A172 (cell line): ENCODE data around the gene FAM209A. TPM values are rescaled to one million over a fixed set of nuclear protein-coding genes. Genes with fewer than 3 reads are reported as not detected.
"Not testable (repeated sequence)": the region's sequence is repeated elsewhere in the genome, so short reads cannot be mapped to it uniquely, and the experiment has no call there.

Source experiments
- DNase-seq: peaks from one replicate; pipeline ENCODE4 v3.0.0-alpha.2; 2015; ENCODE audit warnings: low spot score
- total RNA-seq: library from RNA; depleted of rRNA; stranded (reverse); fragments of >200 nt; shearing (Covaris generic); gene quantifications from 2 replicates; pipeline ENCODE4 v1.2.3, GENCODE V29; 2014; rRNA removed

Gene FAM209A
- total RNA-seq, 1 experiment from 2014 or later, result not detected

DNA sequence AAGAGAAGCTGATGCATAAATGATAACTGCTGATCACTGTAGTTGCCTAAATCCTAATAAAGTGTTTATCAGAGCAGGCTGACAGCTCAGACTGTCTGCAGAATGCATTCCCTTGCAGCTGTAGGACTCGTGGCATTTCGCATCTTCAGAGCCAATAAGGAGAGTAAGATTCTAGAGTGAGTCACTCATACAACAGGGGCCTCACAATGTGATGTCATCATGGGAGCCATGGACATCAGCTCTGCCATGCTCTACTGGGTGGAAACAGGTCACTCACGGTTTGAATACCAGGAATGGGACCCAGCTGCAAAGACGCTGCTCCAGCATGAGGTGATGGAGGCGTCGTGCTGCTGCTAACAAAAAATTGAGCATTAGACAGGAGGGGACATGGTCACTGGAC lies 15.9 kb downstream of the FAM209A start:
- DNase-seq, result peak; percentile 32

DNA sequence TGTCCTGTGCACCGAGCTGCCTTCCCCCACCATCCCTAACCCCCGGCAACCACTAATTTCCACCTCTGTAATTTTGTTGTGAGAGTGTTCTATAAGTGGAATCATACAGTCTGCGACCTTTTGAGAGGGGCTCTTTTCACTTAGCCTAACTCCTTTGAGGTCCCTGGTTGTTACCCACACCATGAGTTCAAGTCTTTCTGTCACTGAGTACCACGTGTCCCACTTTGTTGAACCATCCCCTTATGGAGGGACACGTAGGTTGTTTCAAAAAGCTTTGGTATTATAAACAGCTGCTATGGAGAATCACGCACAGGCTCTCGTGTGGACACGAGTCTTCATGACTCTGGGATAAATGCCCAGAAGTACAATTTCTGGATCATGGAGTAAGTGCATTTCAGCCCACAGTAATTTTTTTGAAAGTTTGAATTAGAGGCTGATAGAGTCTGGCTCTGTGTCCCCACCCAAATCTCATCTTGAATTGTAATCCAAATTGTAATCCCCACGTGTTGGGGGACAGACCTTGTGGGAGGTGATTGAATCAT lies 18.0 kb downstream of the FAM209A start:
- no peak for DNase-seq

DNA sequence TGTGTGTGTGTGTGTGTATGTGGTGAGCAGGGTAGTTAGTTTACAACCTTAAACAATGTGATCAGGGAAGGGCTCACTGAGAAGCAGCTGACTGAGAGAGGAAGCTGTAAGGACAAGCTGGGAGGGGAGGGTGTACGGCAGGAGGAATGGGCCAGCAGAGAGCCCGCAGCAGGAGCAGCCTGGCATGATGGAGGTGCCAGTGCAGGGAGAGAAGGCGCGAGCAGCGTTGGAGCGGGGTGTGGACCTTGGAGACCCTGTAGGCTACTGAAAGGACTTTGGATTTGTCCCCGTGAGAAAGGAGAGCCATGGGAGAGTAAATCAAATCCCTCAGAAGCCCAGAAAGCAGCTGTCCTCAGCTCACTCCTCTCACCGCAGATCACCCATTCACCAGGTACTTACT lies 27.0 kb downstream of the FAM209A start:
- no peak for DNase-seq

DNA sequence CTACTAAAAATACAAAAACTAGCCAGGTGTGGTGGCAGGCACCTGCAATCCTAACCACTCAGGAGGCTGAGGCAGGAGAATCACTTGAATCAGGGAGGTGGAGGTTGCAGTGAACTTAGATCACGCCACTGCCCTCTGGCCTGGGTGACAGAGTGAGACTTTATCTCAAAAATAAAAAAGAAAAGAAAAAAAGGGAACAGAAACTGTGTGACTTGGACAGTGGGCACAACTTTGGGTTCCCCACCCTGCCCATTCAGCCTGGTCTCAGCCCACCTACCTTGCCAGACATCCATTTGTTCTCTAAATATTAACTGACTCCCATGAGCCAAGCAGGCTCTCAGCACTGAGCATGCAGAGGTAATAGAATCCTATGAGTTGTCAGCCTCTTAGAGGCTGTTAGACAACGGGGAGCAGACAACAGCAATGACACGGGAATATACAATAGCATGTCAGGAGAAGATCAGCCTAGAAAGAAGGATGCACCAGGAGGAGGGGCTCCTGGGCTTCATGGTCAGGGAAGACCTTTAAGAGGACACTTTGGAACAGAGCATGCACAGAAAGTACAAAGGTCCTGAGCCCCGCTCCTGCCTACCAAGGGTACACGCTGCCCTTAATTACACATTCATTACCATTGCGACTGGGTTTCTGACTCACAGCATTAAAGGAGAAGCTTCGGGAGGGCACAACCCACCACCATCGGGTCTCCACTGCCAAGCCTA lies 28.5 kb downstream of the FAM209A start:
- no peak for DNase-seq

DNA sequence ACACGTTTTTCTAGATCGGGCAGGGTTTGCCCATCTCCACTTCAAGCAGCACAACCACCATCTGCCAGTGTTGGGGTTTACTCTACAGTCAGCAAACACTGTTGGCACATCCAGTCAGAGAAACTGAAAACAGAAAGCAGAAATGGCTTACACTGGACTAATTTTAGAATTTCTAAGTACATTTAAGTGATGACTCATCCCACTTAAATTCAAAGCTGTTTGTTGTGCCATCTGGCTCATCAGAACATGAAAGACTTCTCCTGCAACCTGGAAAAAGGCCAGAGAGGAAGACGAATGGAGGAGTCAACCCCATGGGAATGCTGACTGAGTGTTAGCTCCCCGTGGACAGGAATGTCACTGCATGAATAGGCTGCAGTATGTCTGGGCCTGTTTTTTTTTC lies 30.3 kb downstream of the FAM209A start:
- peak; percentile 98 for DNase-seq

DNA sequence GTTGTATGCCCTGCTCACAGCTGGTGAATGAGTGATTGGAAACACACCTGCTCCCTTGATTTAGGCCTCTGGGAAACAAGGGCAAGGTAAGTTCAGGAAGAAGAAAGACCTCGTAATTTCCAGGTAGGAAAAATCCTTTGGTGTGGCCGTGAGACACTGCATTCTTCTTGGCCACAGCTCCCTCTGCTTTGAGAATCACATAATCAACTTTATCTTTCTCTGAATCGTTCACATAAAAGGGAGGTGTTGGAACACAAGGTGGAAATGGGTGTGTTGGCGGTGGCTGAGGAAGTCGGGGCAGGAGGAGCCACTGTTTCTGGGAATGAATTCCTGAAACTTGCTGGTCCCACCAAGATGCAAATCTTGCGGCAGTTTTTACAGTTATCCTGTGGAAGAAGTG lies 34.4 kb downstream of the FAM209A start:
- no peak for DNase-seq

DNA sequence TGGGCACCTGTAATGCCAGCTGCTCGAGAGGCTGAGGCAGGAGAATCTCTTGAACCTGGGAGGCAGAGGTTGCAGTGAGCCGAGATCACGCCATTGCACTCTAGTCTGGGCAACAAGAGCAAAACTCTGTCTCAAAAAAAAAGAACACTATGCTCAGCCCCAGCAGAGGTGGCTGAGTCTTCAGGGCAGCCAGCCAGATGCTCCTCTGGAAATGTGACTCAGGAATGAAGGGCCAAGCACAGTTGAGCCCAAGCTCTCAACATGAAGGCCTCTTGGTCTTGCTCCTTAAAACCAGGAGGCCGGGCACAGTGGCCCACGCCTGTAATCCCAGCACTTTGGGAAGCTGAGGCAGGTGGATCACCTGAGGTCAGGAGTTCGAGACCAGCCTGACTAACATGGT lies 40.0 kb downstream of the FAM209A start:
- DNase-seq, result not testable (repeated sequence)

DNA sequence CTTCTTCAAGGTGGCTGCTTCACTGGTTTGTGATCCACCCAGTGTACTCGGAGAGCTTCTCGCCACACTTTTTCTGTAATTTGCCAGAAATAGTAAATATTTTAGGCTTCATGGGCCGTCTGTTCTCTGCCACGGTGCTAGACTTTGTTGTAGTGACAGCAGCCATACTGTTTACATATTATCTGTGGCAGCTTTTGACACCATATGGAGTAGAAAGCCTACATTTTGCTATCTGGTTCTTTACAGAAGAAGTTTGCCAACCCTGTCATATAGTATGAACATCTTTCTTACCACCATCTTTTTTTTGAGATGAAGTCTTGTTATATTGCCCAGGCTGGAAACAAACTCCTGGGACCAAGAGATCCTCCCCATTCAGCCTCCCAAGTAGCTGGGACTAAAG lies 41.0 kb downstream of the FAM209A start:
- DNase-seq, result no peak

DNA sequence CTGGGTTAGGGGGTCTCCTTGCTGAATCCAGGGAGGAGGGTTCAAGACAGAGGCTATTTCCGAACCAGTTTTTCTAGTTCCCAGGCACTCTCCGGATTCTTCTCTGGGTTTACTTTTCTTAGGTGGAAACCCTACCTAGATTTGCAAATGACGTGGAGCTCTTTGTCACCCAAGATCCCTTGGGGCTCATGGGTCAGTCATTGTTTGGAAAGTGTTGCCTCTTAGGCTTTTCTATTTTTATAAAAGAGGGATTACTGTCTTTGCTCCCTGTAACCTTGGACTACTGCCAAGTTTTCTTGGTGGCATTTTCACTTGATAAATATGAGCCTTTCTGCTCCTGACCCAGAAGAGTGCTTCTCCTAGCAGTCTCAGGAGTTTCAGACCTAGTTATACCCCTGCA lies 42.1 kb downstream of the FAM209A start:
- peak; percentile 29 for DNase-seq

DNA sequence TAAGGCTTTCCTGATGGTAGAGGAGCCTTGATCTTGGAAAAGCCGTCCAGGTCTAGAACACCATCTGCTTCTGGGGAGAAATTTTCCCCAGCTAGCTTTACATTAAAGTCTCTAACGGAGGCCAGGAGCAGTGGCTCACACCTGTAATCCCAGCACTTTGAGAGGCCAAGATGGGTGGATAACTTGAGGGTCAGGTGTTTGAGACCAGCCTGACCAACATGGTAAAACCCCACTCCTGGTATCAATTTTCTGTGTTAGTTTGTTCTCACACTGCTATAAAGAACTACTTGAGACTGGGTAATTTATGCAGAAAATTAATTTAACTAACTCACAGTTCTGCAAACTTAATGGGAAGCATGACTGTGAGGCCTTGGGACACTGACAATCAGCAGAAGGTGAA lies 46.3 kb downstream of the FAM209A start:
- DNase-seq, result no peak

DNA sequence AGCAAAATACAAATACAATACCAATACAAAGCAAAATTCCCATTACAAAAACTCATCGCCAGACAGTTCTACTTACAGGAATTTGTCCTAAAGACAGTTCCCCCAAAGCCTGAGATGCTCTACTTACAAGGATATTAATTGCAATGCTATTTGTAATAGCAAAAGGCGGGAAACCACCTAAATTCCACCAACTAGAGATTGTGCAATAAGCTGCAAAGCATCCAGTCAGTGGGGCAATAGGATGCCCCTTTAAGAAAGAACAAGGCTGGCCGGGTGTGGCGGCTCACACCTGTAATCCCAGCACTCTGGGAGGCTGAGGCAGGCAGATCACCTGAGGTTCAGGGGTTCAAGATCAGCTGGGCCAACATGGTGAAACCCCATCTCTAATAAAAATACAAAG lies 47.6 kb downstream of the FAM209A start:
- no peak for DNase-seq

DNA sequence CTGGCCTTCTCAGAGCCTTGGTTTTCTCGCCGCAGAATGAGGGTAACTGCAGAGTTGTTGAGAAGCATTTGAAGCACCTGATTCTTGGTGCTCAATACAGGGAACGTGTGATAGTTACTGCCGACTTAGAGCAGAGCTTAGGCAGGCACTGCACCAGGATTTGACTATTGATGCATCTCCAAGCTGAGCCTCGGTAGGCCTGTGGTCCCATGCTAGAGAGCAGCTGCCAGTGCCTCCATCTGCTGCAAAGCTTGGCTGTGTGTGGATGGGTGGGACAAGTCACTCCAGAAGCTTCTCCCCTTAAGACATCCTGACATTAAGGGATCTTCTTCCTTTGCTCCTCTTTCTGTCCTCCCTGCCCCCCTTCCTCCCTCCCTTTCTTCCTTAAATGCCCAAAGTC lies 49.4 kb downstream of the FAM209A start:
- no peak for DNase-seq

DNA sequence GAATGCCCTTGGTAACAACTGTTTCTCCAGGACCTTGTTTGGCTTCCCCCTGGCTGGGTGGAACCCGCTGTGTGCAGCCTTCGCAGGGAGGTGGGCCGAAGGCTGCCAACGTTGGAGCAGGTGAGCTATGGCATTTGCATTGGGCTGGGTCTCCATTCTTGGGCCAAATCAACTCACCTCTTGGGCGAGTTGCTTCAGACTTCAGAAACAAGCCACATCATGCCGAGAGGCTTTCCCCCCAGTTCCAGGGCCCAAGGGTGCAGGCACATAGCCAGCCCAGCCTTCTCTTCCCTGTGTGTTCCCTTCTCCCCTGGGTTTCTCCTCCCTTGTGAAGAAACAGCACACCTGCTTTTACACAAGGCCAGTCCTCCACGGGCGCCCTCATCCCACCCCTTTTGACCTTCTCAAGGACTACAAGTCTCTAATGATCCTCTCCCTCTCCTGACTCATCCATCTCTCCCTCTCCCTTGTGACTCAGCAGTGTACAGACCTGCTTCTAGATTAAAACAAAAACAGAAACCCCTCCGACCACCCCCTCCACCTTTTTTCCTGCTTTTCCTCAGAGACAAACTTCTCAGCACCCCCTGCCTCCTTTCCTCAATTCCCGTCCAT lies 50.1 kb downstream of the FAM209A start:
- DNase-seq, result no peak

DNA sequence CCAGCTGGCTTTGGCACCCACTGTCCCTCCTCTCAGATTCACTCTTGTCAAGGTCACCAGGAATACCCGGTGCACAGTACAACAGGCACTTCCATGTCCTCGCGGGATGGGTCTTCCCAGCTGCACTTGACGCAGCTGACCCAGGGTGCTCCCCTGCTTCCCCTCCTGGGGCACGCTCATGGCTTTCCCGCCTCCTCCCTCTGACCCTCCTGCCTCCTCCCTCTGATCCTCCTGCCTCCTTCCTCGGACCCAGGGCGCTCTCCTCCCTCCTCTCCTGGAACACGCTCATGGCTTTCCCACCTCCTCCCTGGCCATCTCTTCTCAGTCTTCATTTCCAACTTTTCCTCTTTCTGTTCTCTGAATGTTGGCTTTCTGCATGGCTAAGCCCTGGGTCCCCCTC lies 50.6 kb downstream of the FAM209A start:
- DNase-seq, result no peak

Other genes starting within 250 kb of the FAM209A start
- 40.1 and 42.3 TPM in 2 replicates for gene FAM210B, start 165.8 kb upstream of the FAM209A start, total RNA-seq
- 131 and 137 TPM in 2 replicates for gene AURKA, start 132.5 kb upstream of the FAM209A start, total RNA-seq
- gene CSTF1, start 132.1 kb upstream of the FAM209A start, total RNA-seq, result 48.7 and 68.4 TPM in 2 replicates
- gene CASS4, start 112.5 kb upstream of the FAM209A start, total RNA-seq, result not detected in 2 replicates
- 122 and 131 TPM in 2 replicates for gene RTF2, start 56.1 kb upstream of the FAM209A start, total RNA-seq
- gene FAM209B, start 8.5 kb downstream of the FAM209A start, total RNA-seq, result not detected in 2 replicates
- gene TFAP2C, start 104.6 kb downstream of the FAM209A start, total RNA-seq, result 1.9 and 2.0 TPM in 2 replicates